LNCaP clone FGC (cell line): ENCODE measurements around the gene TGFA.
A peak's percentile ranks its signal among the peaks of the same experiment; 100 is the strongest.

Source experiments
- DNase-seq: peaks from one replicate; pipeline ENCODE4 v3.0.0-alpha.2; 2011; ENCODE audit warnings: low read depth
- H3K4me3 ChIP-seq: 2 replicates; pipeline ENCODE4 v1.5.1; 2011; ENCODE audit warnings: mild to moderate bottlenecking, low read depth, low read length, control low read depth
- TF ChIP-seq, protein P1 (sequence below): IDR thresholded peaks from 2 replicates; pipeline ENCODE4 v1.5.1; 2012; ENCODE audit warnings: mild to moderate bottlenecking; ENCODE audit not compliant: control insufficient read depth, insufficient read depth; ENCODE audit errors: extremely low read depth

Gene TGFA

DNA sequence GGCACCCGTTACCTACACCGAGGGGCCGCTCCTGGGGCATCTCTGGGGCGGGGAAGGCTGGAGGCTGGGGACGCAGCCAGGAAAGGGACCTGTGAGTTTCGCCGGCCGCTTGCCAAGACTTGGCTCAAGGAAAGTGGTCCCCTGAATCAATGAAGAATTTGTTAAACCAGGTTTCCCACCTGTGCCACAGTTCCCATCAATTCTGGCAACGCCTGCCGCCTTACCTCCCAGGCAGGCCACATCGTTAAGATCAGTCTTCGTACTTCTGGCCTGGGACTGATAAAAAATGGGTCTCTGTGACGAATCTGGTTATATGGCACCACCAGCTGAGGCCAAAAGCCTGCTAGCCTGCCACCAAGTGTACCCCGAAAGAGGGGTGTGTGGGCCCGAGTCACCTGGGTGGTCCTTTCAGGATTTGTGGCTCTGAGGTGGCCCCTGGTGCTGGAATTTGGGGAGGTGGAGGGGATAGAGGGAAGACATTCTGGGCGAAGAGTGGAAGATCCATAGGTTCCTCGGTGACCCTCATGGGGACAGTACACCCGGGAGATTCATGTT, 789 bp upstream of the TGFA start:
- TF ChIP-seq, protein P1, sequence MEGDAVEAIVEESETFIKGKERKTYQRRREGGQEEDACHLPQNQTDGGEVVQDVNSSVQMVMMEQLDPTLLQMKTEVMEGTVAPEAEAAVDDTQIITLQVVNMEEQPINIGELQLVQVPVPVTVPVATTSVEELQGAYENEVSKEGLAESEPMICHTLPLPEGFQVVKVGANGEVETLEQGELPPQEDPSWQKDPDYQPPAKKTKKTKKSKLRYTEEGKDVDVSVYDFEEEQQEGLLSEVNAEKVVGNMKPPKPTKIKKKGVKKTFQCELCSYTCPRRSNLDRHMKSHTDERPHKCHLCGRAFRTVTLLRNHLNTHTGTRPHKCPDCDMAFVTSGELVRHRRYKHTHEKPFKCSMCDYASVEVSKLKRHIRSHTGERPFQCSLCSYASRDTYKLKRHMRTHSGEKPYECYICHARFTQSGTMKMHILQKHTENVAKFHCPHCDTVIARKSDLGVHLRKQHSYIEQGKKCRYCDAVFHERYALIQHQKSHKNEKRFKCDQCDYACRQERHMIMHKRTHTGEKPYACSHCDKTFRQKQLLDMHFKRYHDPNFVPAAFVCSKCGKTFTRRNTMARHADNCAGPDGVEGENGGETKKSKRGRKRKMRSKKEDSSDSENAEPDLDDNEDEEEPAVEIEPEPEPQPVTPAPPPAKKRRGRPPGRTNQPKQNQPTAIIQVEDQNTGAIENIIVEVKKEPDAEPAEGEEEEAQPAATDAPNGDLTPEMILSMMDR: no peak
- H3K4me3 ChIP-seq: peak overlapping the region; percentile 55
- no peak for DNase-seq

DNA sequence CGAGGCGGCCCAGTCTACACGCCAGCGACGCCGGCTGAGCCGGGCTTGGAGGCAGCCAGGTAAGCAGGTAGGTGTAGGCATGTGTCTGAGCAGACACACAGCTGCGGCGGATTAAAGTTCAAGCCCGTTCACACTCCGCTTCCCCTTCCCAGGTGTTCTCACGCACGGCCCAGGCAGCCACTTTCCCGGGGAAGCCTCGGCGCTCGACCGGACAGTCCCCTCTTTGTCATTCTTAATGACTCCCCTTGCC, 367 bp downstream of the TGFA start:
- no peak for DNase-seq
- peak overlapping the region; percentile 55 for H3K4me3 ChIP-seq
- TF ChIP-seq, protein P1: no peak

DNA sequence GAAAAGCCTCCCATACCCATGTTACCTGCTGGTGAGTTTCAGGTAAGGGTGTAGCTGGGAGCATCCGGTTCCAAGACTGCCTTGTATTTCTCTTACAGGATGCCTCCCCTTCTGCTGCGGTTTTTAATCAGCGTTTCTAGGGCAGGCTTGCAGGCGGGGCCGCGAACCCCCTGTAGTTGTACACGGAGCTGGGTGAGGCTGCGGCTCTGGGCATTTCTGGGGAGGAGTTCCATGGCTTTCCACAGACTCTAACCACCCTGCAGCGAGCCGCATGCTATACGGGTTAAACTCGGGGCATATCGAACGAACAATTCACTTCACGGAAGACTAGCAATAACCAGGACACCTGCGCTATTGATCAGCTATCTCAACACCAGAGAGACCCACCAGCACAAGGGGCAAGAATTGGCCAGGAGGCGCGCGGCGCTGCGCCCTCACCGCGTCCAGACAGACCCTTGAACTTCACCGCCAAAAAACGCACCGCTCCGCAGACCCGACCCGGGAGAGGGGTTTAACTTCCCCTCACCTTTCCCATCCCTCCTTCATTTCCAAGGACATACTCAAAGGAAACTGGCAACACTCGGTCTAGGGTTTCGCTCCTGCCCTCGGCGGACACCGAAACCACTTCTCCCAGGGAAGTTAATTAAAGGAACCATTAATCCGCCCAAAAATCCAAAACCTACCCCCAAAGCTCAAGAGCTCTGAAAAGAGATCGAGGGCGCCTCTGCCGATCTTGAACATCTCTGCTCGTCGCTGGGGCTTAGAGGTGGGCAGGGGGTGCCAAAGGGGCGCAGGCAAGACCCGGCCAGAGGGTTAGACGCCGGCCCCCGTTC, 909 bp downstream of the TGFA start:
- peak overlapping the region; percentile 55 for H3K4me3 ChIP-seq
- TF ChIP-seq, protein P1: no peak
- DNase-seq: no peak

DNA sequence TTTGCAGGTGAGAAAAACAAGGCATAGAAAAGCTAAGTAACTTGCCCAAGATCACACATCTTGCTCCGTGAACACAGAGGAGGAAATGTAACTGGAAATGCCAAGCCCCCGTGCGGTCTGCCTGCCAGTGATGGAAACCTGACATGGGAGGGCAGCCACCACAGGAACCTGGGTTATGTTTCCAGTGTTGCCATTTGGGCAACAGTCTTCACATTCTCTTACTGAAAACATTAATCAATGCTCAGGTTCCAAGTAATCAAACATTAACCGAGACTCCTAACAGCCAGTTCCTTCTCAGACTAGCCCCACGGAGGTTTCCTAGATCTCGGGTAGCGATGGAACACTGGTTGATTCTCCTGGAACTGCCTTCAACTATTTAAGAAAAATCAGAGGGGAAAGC, 2.5 kb downstream of the TGFA start:
- no peak overlapping the region for H3K4me3 ChIP-seq
- no peak for DNase-seq
- TF ChIP-seq, protein P1: no peak

DNA sequence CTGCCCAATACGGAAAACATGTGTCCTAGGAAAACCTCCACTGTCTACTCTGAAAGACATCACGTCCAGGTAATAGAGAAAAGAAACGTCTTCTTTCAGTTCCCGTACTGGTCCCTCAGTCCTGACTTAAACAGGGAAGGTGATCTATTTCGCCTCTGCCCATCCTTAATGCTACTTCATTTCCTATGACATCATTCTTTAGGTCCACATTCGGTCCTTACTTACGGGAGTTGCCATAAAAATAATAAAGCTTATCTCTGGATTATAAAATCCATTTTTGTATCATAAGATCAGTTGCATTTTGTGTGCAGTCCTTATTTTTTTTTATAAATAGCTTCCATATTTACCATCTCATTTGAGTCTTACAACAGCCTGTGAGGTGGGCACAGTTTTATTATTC, 3.7 kb downstream of the TGFA start:
- H3K4me3 ChIP-seq: no peak overlapping the region
- no peak for DNase-seq
- TF ChIP-seq, protein P1: no peak

DNA sequence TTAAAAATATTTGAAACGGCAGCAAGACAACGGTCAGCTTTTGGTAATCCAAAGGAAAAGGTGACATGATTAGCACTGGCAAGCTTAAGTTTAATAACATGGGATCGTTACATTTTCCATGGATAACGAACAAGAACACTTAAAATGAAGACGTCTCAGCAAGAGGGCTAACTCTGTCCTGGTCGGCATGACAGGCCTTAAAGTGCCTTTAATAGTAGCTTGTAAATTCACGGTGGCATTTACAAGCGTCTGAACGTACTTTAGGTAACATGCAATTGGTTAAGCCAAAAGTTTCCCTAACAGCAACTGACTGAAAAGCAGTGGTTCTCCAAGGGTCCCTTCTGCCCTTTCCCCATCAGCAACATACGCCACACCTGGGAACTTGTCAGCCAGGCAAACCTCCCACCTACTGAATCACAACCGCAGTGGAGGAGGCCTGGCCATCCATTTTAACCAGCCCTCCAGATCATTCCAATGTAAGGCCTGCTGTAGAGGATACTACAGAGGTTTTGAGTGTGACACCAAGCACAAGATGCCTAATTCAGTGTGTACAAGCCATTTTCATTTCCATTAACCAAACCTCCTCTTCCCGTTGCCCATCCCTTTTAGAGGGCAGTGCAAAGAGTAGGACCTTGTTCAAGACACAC, 4.4 kb downstream of the TGFA start:
- TF ChIP-seq, protein P1: no peak
- no peak overlapping the region for H3K4me3 ChIP-seq
- DNase-seq: no peak
